Measurements from ENCODE around the gene ZNFX1.

Gene ZNFX1

DNA sequence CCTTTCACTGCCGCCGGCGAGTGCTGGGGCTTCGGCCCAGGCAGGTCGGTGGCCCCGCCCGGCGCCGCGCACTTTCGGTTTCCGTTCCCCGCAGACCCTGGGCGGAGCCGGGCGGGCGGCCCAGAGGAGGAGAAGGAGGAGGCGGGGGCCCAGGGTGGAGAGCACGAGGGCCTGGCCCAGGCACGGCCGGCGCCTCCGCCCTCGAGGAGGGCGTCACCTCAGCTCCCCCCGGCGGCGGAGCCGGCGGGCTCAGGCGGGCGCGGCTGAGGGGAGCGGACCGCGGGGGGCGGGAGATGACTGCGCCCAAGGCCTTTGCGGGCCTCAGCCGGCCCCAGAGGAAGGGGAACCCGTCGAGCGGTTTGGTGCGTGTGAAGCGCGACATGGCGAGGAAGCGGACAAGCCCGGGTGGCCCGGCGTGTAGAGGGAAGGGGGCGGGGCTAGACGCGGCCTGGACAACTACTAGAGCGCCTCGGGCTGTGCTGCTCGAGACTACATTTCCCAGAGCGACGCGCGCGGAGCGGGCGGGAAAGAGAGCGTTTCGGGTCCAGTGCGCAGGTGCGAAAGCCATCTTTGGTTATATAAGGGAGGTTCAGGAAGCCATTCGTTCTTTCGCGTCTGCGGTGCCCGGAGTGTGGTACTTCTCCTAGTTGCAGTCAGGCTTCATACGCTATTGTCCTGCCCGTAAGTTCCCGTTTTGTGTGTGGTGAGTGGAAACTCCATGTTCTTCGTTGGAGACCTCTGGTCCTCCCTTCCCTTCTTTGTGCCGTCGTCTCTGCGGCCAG is at the start of gene ZNFX1:
Gene ZNFX1, minus strand, starts transcription at position 22 of the 782 bp plus-strand sequence. CDS start 2,218 bp downstream, outside the sequence.
- Histone ChIP-seq H3K36me3 (ENCODE audit: insufficient read depth, low read length) (peaks cover 45% of the 10 kb centered on the region), H2AFZ (ENCODE audit: low read length) (peak within 1 kb of the TSS; percentile 69), H3K4me3 (ENCODE audit: low read length, poor library complexity, severe bottlenecking) (peak within 1 kb of the TSS; percentile 98), H3K9ac (ENCODE audit: low read depth, low read length, poor library complexity, severe bottlenecking) (peak within 1 kb of the TSS; percentile 99), H4K20me1 (ENCODE audit: insufficient read depth, low read length, poor library complexity, severe bottlenecking) (peaks cover 65% of the 10 kb centered on the region), H3K4me2 (ENCODE audit: low read depth, low read length, poor library complexity, severe bottlenecking) (peak within 1 kb of the TSS; percentile 91), H3K4me1 (ENCODE audit: insufficient read depth, low read length, poor library complexity, severe bottlenecking) (peaks cover 51% of the 10 kb centered on the region), H3K79me2 (ENCODE audit: insufficient read depth, low read length) (peaks cover 81% of the 10 kb centered on the region), H3K27me3 (ENCODE audit: insufficient read depth, low read length, poor library complexity, severe bottlenecking) (peaks cover 6% of the 10 kb centered on the region), H3K9me3 (ENCODE audit: insufficient read depth, low read depth, low read length) (peaks cover 4% of the 10 kb centered on the region; the same call in 1 of the 2 replicates), H3K9me2 (replicated peaks; ENCODE audit: low read depth, low read length) (no peaks in the 10 kb centered on the region), H3F3A (ENCODE audit: low read depth) (no peaks in the 10 kb centered on the region)
- TF ChIP-seq EZH2phosphoT487 (IDR thresholded peaks at IDR 0.05; ENCODE audit: borderline replicate concordance) = no peak

DNA sequence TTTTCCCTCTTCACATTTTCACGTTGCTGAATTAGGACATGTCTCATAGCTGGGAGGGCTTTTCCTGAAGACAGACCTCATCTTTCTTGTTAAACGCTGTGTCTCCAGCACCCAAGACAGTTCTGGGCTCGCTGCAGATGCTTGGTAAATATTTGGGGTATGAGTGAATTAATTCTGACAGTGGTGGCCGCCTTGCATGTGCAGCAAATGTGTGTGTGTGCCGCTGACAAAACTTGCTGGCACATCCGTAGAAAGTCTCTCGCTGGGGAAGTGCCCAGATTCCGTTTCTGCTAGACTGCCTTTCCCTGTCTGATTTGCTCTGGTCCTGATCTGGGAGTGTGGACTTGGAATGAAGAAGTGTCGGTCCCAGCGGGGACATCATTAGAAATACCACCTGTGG is 48.2 kb upstream of the ZNFX1 start:
- H3K4me2 ChIP-seq (ENCODE audit: low read depth, low read length, poor library complexity, severe bottlenecking) = no peak overlapping the region
- TF ChIP-seq EZH2phosphoT487 (IDR thresholded peaks at IDR 0.05; ENCODE audit: borderline replicate concordance) = no peak
- TF ChIP-seq, protein P1, sequence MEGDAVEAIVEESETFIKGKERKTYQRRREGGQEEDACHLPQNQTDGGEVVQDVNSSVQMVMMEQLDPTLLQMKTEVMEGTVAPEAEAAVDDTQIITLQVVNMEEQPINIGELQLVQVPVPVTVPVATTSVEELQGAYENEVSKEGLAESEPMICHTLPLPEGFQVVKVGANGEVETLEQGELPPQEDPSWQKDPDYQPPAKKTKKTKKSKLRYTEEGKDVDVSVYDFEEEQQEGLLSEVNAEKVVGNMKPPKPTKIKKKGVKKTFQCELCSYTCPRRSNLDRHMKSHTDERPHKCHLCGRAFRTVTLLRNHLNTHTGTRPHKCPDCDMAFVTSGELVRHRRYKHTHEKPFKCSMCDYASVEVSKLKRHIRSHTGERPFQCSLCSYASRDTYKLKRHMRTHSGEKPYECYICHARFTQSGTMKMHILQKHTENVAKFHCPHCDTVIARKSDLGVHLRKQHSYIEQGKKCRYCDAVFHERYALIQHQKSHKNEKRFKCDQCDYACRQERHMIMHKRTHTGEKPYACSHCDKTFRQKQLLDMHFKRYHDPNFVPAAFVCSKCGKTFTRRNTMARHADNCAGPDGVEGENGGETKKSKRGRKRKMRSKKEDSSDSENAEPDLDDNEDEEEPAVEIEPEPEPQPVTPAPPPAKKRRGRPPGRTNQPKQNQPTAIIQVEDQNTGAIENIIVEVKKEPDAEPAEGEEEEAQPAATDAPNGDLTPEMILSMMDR (conservative IDR thresholded peaks at IDR 0.05; ENCODE audit: low read length) = no peak
- H2AFZ ChIP-seq (ENCODE audit: low read length) = no peak overlapping the region
- no peaks in the 10 kb centered on the region for H3K9me3 ChIP-seq (ENCODE audit: insufficient read depth, low read depth, low read length)
- H3K36me3 ChIP-seq (ENCODE audit: insufficient read depth, low read length) = no peaks in the 10 kb centered on the region
- H3K4me1 ChIP-seq (ENCODE audit: insufficient read depth, low read length, poor library complexity, severe bottlenecking) = peaks cover 8% of the 10 kb centered on the region
- no peak overlapping the region for H3K4me3 ChIP-seq (ENCODE audit: low read length, poor library complexity, severe bottlenecking)
- H3K9ac ChIP-seq (ENCODE audit: low read depth, low read length, poor library complexity, severe bottlenecking) = no peak overlapping the region
- no peaks in the 10 kb centered on the region for H3F3A ChIP-seq (ENCODE audit: low read depth)
- H4K20me1 ChIP-seq (ENCODE audit: insufficient read depth, low read length, poor library complexity, severe bottlenecking) = no peaks in the 10 kb centered on the region
- H3K9me2 ChIP-seq (replicated peaks; ENCODE audit: low read depth, low read length) = no peaks in the 10 kb centered on the region
- no peaks in the 10 kb centered on the region for H3K27me3 ChIP-seq (ENCODE audit: insufficient read depth, low read length, poor library complexity, severe bottlenecking)
- no peaks in the 10 kb centered on the region for H3K79me2 ChIP-seq (ENCODE audit: insufficient read depth, low read length)

DNA sequence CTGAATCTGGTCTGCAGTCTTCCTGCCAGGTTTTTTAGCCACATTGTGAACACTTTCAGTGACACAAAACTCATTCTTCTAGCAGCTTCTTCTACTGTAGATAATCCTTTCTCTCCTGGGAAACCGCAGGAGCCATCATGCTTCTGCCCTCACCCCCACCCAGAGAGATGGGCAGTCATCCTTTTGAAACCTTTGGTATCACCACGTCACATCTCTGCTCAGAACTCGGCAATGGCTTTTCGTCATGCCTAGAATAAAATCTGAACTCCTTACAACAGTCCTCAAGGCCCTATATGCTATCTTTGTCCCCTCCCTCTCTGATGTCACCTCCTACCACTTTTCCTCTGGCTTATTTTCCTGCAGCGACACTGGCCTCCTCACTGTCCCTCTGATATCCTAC is 46.4 kb upstream of the ZNFX1 start:
- TF ChIP-seq, protein P1 (conservative IDR thresholded peaks at IDR 0.05; ENCODE audit: low read length) = no peak
- no peak for TF ChIP-seq EZH2phosphoT487 (IDR thresholded peaks at IDR 0.05; ENCODE audit: borderline replicate concordance)
- Histone ChIP-seq H3K9ac (ENCODE audit: low read depth, low read length, poor library complexity, severe bottlenecking) (no peak overlapping the region), H3K27me3 (ENCODE audit: insufficient read depth, low read length, poor library complexity, severe bottlenecking) (no peaks in the 10 kb centered on the region), H3K4me2 (ENCODE audit: low read depth, low read length, poor library complexity, severe bottlenecking) (peak overlapping the region; percentile 16), H3K9me2 (replicated peaks; ENCODE audit: low read depth, low read length) (no peaks in the 10 kb centered on the region), H4K20me1 (ENCODE audit: insufficient read depth, low read length, poor library complexity, severe bottlenecking) (no peaks in the 10 kb centered on the region), H3K4me3 (ENCODE audit: low read length, poor library complexity, severe bottlenecking) (no peak overlapping the region), H3F3A (ENCODE audit: low read depth) (no peaks in the 10 kb centered on the region), H3K79me2 (ENCODE audit: insufficient read depth, low read length) (no peaks in the 10 kb centered on the region), H3K9me3 (ENCODE audit: insufficient read depth, low read depth, low read length) (no peaks in the 10 kb centered on the region), H2AFZ (ENCODE audit: low read length) (peak overlapping the region; percentile 22; the same call in 1 of the 2 replicates), H3K36me3 (ENCODE audit: insufficient read depth, low read length) (no peaks in the 10 kb centered on the region), H3K4me1 (ENCODE audit: insufficient read depth, low read length, poor library complexity, severe bottlenecking) (peaks cover 10% of the 10 kb centered on the region)

All from Loucy (cell line).